ENCODE data around the gene KIF26A.

The KIF26A gene

GRCh38 chr14:104132981-104133380, 5.4 kb upstream of the KIF26A start:
- no peak for DNase-seq

- no peak for DNase-seq
These were observed 4.9 kb upstream of the KIF26A start for GRCh38 chr14:104133496-104133895.

GRCh38 chr14:104134061-104134965, 4.1 kb upstream of the KIF26A start:
- no peak for DNase-seq

GRCh38 chr14:104135121-104135903, 3.1 kb upstream of the KIF26A start:
- DNase-seq: no peak

- no peak for DNase-seq
These were observed 2.4 kb upstream of the KIF26A start for GRCh38 chr14:104135904-104136471.

- DNase-seq: no peak
These were observed 1.7 kb upstream of the KIF26A start for GRCh38 chr14:104136472-104137296.

- DNase-seq: no peak
These were observed 890 bp upstream of the KIF26A start for GRCh38 chr14:104137297-104138097.

- DNase-seq: no peak
These were observed 502 bp downstream of the KIF26A start for GRCh38 chr14:104138718-104139459.

- no peak for DNase-seq
These were observed 1.2 kb downstream of the KIF26A start for GRCh38 chr14:104139460-104140212.

GRCh38 chr14:104140213-104140462, 1.8 kb downstream of the KIF26A start:
- DNase-seq: no peak

GRCh38 chr14:104140463-104141331, 2.3 kb downstream of the KIF26A start:
- no peak for DNase-seq

GRCh38 chr14:104141621-104142091, 3.3 kb downstream of the KIF26A start:
- no peak for DNase-seq

- no peak for DNase-seq
These were observed 4.0 kb downstream of the KIF26A start for GRCh38 chr14:104142136-104142945.

- DNase-seq: no peak
These were observed 4.6 kb downstream of the KIF26A start for GRCh38 chr14:104142946-104143470.

GRCh38 chr14:104143521-104144452, 5.4 kb downstream of the KIF26A start:
- DNase-seq: no peak

- DNase-seq: no peak
These were observed 6.0 kb downstream of the KIF26A start for GRCh38 chr14:104144453-104144790.
